HG02938 (cell line): Measurements from ENCODE around the gene SLC38A3.

ENCODE experiments used
- ATAC-seq: cut with Tn5 transposase; IDR thresholded peaks from one replicate; pipeline ENCODE4 v1.9.1; 2021; ENCODE audit warnings: mild to moderate bottlenecking, moderate library complexity; ENCODE audit not compliant: unreplicated experiment

The SLC38A3 gene

GRCh38 chr3:50168791-50169190 lies 36.3 kb upstream of the SLC38A3 start:
- ATAC-seq = no peak

DNA sequence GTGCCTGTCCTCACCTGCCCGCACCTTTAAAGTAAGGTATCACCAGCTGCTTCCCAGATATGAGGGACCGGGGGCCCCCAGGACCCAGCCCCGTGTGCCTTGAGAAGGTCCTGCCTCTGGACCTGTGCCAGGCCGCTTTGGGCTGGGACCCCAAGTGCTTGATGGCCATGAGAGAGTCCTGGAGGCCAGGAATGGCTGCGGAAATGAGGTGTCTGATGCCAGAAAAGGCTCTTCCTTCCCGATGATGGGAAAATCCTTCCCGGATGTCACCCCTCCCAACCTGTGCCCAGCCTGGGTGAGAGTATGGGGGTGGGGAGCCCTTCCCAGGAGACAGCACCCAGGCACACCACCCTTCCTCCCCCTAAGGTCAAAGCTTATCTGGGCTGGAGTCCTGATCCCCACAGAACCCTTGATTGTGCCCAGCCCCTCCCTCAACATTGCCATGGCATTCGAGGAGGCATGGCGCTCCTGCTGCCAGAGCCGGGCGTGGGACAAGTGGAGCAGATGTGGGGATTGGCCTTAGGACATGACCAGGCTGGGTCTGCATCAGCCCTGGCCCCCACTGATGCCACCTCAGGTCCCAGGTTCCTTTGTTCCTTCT lies 35.7 kb upstream of the SLC38A3 start:
- ATAC-seq = no peak

DNA sequence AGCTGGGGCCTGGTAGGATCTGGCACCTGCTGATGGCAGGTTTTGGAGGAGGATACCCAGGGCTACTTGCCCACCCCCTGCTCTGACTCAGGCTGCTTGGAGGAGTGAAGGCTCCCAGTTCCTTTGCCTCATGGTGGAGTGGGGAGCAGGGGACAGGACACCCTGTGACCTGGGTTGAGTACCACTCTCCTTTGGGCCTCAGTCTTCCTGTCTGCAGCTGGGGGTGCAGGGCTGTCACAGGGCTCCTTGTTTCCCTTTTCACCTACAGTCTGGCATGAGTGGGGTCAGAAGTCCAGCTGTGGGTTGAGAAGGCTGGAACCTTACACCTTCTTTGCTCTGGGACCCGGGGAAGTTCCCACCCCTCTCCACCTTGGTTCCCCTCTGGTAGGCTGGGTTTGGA lies 35.2 kb upstream of the SLC38A3 start:
- ATAC-seq = no peak

GRCh38 chr3:50170689-50171088 lies 34.4 kb upstream of the SLC38A3 start:
- ATAC-seq = no peak

DNA sequence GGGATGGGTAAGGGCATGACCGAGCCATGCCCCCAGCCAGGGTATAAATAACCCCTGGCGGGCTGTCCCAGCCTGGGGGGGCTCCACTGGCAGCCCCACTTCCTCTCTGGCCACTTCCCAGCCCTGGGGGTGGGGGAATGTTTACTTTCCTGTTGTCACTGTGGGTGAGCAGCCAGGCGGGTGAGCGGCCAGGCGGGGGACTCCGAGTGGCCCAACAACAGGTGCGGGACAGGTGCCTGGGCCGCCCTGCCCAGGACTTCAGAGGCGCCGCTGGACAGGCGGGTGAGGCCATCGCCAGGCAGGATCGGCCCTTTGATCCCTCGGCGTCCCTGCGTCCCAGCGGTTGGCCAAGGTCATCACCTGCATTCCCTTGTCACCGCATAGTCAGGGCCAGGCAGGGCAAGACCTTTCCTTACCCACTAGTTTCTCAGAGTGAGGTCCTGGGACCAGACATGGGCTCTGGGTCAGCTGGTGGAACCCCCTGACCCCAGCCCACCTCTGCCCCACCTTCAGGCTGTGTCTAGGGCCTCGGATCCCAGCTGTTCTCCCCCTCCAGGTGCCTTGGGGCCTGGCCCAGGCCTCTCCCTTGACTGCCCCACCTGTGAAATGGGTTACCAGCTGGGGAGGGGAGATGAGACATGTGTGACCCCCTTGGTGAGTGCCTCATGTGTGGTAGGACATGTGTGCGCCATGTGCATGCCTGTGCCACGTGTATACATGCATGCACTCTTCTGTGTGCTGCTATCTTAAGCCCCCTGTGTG lies 33.4 kb upstream of the SLC38A3 start:
- no peak for ATAC-seq

DNA sequence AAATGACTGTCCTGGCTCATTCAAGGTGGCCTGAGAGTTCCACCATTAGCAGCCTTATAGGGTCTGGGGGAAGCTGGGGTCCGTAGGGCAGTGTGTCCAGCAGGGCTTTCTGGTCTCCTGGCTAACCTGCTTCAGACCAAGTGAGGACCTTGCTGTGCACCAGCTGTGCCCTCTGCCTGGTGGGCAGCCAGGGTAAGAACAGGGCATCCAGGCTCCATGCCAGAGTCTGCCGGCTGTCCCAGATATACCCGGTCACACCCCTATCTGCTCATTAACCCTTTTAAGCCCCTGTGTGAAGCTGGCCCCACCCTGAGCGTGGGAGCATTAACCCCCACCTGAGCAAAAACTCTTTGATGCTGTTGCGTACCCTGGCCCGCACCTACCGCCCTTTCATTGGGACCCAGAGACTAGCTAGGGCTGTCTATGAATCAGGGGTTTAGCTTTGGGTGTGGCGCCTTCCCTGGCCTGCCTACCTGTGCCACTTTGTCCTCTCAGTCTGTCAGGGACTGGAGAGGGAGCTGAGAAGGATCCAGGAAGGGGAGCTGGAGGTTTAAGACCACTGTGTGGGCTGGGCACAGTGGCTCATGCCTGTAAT lies 32.3 kb upstream of the SLC38A3 start:
- no peak for ATAC-seq

- no peak for ATAC-seq
Measured at GRCh38 chr3:50173685-50174516, 31.2 kb upstream of the SLC38A3 start.

DNA sequence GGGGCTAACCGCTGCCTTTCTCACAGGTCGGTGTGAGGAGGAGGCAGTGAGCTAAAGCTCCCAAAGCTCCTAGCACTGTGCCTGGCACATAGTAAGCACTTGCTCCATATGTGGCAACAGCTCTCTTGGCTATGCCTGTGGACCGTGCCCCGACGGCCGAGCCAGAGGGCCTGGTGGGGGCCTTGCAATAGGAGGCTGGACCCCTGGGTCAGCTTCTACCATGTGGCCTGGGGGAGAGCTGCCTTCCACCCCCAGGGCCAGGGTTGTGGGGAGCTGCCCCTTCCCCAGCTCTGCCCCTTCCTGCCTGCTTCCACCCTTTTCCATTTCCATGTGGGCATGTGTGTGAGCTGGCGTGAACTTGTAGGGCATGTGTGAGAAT lies 30.6 kb upstream of the SLC38A3 start:
- ATAC-seq = no peak

- ATAC-seq = no peak
Measured at GRCh38 chr3:50174947-50175524, 30.0 kb upstream of the SLC38A3 start.

DNA sequence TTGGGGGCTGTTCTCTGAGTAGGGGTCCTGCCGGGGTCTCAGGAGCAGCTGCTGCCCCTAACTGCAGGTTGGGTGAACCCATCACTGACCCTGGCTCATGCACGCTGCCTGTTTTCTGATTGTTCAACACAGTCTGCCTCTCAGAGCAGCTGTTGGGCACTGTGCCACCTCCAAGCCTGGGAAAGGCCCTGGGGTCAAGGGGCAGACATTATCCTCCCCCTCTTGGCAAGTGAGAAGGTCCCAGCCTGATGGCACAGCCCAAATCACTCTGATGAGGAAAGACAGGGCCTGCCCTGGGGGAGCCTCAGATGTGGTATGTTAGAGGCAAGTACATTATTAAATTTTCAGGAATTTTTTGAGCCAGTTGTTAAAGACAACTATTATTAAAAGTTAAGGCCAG lies 27.7 kb upstream of the SLC38A3 start:
- ATAC-seq = no peak

DNA sequence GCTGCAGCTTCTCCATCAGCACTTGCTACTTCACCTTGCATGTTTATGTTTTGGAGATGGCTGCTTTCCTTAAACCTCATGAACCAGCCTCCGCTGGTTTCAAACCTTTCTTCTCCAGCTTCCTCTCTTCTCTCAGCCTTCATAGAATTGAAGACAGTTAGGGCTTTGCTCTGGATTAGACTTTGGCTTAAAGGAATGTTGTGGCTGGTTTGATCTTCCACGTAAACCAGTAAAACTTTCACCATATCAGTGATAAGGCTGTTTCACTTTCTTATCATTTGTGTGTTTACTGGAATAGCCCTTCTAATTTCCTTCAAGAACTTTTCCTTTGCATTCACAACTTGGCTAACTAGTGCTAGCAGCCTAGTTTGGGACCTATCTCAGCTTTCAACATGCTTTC lies 25.4 kb upstream of the SLC38A3 start:
- ATAC-seq = no peak

DNA sequence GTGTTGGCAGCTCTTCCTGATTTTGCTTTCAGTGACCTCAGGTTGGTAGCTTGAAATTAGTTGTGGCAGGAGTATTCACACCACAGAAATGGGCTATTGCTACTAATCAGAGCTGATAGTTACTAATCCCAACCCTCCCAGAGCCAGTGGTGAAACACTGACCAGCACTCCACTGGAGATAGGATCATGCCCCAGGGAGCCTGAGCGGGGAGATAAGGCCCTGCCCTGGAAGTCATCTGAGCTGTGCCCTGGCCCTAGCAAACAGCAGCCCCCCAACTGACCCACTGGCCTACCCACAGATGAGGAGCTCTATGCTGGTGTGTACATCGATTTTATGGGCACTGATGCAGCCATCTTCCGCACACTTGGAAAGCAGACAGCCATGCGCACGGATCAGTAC lies 23.1 kb upstream of the SLC38A3 start:
- ATAC-seq = no peak

DNA sequence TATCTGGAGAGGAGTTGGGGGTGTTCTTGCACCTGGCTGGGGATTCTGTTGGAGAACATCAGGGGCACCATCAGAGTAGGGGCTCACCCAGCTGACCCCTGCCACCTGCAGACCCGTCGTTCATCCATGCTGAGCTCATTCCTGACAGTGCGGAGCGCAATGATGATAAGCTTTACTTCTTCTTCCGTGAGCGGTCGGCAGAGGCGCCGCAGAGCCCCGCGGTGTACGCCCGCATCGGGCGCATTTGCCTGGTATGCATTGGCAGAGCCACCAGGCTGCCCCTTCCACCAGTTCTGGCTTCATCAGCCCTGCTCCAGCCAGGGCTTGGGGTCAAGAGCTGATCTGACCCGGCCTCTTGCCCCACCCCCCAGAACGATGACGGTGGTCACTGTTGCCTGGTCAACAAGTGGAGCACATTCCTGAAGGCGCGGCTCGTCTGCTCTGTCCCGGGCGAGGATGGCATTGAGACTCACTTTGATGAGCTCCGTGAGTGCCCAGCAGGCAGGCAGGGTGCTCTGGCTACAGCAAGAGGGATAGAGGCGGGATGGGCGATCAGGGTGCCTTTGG lies 22.5 kb upstream of the SLC38A3 start:
- ATAC-seq = no peak

DNA sequence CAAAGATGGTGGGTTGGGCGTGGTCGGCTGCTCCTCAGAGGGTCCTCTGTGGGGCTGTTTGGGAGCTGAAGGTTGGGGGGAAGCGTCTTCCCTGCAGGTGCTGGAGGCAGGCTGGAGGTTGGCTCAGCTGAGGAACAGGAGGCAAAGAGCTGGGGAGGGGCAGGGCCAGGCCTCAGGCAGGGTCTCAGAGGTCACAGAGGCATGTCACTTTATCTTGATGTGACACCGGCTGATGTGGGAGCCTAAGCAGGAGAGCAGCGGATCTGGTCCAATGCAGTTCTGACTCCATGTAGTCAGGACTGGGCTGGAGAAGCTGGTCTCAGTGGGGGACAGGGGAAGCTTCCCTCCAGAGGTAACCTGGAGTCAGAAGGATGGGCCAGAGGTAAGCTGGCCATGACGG lies 21.3 kb upstream of the SLC38A3 start:
- ATAC-seq = no peak

- no peak for ATAC-seq
Measured at GRCh38 chr3:50184242-50184978, 20.7 kb upstream of the SLC38A3 start.

DNA sequence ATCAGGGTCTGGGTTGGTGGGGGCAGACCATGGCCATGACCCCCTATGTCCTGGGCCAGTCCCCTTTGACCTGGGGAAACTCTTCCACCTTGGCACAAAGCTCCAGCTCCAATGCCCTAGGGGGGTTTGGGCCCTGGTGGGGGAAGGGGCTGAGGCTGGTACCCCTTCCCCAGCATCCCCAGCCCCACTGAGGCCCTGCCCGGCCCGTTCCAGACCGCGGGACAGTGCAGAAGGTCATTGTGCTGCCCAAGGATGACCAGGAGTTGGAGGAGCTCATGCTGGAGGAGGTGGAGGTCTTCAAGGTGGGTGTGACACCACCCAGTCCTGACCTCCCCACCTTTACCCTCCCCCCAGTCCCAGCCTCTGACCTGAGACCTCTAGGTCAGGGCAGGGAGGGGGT lies 19.8 kb upstream of the SLC38A3 start:
- no peak for ATAC-seq

DNA sequence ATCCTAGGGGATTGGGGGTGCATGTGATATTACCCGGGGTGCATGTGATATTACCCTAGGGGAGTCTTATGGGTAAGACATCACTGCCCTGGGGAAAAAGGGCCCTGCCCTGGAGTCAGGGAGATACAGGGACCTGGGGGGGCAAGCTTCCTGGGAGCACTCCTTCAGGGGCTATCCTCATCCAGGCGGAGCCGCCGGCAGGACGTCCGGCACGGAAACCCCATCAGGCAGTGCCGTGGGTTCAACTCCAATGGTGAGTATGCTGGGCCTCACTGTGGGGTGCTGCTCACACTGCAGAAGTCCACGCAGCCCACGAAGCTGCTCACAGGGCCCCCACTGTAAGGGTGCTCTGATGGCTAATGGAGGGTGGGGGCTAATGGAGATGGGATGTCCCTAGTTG lies 19.0 kb upstream of the SLC38A3 start:
- ATAC-seq = no peak

DNA sequence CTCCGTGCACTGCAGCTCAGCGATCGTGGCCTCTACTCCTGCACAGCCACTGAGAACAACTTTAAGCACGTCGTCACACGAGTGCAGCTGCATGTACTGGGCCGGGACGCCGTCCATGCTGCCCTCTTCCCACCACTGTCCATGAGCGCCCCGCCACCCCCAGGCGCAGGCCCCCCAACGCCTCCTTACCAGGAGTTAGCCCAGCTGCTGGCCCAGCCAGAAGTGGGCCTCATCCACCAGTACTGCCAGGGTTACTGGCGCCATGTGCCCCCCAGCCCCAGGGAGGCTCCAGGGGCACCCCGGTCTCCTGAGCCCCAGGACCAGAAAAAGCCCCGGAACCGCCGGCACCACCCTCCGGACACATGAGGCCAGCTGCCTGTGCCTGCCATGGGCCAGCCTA lies 17.3 kb upstream of the SLC38A3 start:
- no peak for ATAC-seq

GRCh38 chr3:50189274-50189673 lies 15.8 kb upstream of the SLC38A3 start:
- no peak for ATAC-seq

- ATAC-seq = no peak
Measured at GRCh38 chr3:50189989-50190388, 15.1 kb upstream of the SLC38A3 start.
